Activated naive CD8-positive, alpha-beta T cell treated with anti-CD3 and anti-CD28 coated beads, Interleukin-2, amount 50 U/mL, for 16 hours (primary cell): ENCODE results near the gene TBC1D10B.
"Not testable (repeated sequence)": the region's sequence is repeated elsewhere in the genome, so short reads cannot be mapped to it uniquely, and the experiment has no call there.

Experiments
- DNase-seq: peaks from one replicate; pipeline ENCODE4 v3.0.0-alpha.2; 2020; ENCODE audit warnings: low read depth, low spot score

The TBC1D10B gene

GRCh38 chr16:30355144-30355953, 14.9 kb downstream of the TBC1D10B start, which contains the start of gene CD2BP2:
TSS of gene CD2BP2 (minus strand) at chr16:30355308. CDS start at chr16:30354681, 627 bp downstream.
- peak; percentile 61 for DNase-seq

- no peak for DNase-seq
Observed at GRCh38 chr16:30354423-30355143, 15.7 kb downstream of the TBC1D10B start.

- DNase-seq, result no peak
Observed at GRCh38 chr16:30353438-30354129, 16.7 kb downstream of the TBC1D10B start.

- no peak for DNase-seq
Observed at GRCh38 chr16:30352488-30353401, 17.5 kb downstream of the TBC1D10B start.

GRCh38 chr16:30351586-30352419, 18.5 kb downstream of the TBC1D10B start:
- no peak for DNase-seq

- DNase-seq, result no peak
Observed at GRCh38 chr16:30351001-30351441, 19.3 kb downstream of the TBC1D10B start.

GRCh38 chr16:30350134-30350871, 20.0 kb downstream of the TBC1D10B start:
- DNase-seq, result no peak

GRCh38 chr16:30349675-30350074, 20.6 kb downstream of the TBC1D10B start:
- DNase-seq, result no peak

GRCh38 chr16:30348929-30349328, 21.4 kb downstream of the TBC1D10B start:
- DNase-seq, result no peak

GRCh38 chr16:30348113-30348512, 22.2 kb downstream of the TBC1D10B start:
- no peak for DNase-seq

- DNase-seq, result no peak
Observed at GRCh38 chr16:30346286-30346685, 24.0 kb downstream of the TBC1D10B start.

- not testable (repeated sequence) for DNase-seq
Observed at GRCh38 chr16:30343491-30343820, 26.8 kb downstream of the TBC1D10B start.

GRCh38 chr16:30342751-30343490, 27.4 kb downstream of the TBC1D10B start:
- DNase-seq, result no peak

- DNase-seq, result not testable (repeated sequence)
Observed at GRCh38 chr16:30341971-30342370, 28.3 kb downstream of the TBC1D10B start.

GRCh38 chr16:30340621-30341020, 29.7 kb downstream of the TBC1D10B start:
- no peak for DNase-seq

- not testable (repeated sequence) for DNase-seq
Observed at GRCh38 chr16:30338715-30339114, 31.6 kb downstream of the TBC1D10B start.

GRCh38 chr16:30337964-30338357, 32.3 kb downstream of the TBC1D10B start:
- DNase-seq, result not testable (repeated sequence)

- no peak for DNase-seq
Observed at GRCh38 chr16:30335598-30336474, 34.5 kb downstream of the TBC1D10B start.
